GM12864 (cell line): ENCODE data around the gene STK39.
A peak's percentile ranks its signal among the peaks of the same experiment; 100 is the strongest.

Source experiments
- DNase-seq: peaks from one replicate; pipeline ENCODE4 v3.0.0-alpha.2; 2011; ENCODE audit warnings: low read depth
- H3K4me3 ChIP-seq: 2 replicates; pipeline ENCODE4 v1.5.1; 2011; ENCODE audit warnings: mild to moderate bottlenecking, low read depth, low read length, control low read depth
- TF ChIP-seq, protein P1 (sequence below): IDR thresholded peaks from 2 replicates; pipeline ENCODE4 v1.5.1; 2011; ENCODE audit warnings: low read depth, mild to moderate bottlenecking, moderate library complexity, low read length, control low read depth, inconsistent platforms; ENCODE audit errors: missing control alignments

Gene STK39

GRCh38 chr2:168201584-168202116, 45.7 kb downstream of the STK39 start:
- DNase-seq, result no peak
- no peak overlapping the region for H3K4me3 ChIP-seq
- TF ChIP-seq, protein P1, sequence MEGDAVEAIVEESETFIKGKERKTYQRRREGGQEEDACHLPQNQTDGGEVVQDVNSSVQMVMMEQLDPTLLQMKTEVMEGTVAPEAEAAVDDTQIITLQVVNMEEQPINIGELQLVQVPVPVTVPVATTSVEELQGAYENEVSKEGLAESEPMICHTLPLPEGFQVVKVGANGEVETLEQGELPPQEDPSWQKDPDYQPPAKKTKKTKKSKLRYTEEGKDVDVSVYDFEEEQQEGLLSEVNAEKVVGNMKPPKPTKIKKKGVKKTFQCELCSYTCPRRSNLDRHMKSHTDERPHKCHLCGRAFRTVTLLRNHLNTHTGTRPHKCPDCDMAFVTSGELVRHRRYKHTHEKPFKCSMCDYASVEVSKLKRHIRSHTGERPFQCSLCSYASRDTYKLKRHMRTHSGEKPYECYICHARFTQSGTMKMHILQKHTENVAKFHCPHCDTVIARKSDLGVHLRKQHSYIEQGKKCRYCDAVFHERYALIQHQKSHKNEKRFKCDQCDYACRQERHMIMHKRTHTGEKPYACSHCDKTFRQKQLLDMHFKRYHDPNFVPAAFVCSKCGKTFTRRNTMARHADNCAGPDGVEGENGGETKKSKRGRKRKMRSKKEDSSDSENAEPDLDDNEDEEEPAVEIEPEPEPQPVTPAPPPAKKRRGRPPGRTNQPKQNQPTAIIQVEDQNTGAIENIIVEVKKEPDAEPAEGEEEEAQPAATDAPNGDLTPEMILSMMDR, result no peak

GRCh38 chr2:168200930-168201583, 46.3 kb downstream of the STK39 start:
- H3K4me3 ChIP-seq, result no peak overlapping the region
- TF ChIP-seq, protein P1, result no peak
- no peak for DNase-seq

- no peak for DNase-seq
- no peak overlapping the region for H3K4me3 ChIP-seq
- TF ChIP-seq, protein P1, result no peak
Measured at GRCh38 chr2:168198476-168199207, 48.8 kb downstream of the STK39 start.

DNA sequence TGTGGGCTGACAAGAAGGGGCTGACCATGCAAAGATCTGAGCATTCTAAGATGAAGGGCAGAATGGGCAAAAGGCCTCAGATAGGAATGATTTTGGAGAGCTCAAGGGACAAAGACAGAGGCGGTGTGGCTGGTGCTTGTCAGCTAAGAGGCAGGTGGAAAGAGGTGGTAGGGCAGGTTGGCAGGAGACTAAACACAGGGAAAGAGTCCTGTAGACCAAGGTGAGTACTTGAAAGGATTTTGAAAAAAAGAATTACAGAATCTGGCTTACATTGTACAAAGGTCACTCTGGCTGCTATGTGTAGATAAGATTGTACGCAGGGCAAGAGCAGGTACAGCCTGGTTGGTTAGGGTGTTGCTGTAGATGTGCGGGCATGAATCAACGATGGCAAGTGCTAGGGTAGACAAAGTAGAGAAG, 50.6 kb downstream of the STK39 start:
- TF ChIP-seq, protein P1, result no peak
- H3K4me3 ChIP-seq, result no peak overlapping the region
- no peak for DNase-seq

DNA sequence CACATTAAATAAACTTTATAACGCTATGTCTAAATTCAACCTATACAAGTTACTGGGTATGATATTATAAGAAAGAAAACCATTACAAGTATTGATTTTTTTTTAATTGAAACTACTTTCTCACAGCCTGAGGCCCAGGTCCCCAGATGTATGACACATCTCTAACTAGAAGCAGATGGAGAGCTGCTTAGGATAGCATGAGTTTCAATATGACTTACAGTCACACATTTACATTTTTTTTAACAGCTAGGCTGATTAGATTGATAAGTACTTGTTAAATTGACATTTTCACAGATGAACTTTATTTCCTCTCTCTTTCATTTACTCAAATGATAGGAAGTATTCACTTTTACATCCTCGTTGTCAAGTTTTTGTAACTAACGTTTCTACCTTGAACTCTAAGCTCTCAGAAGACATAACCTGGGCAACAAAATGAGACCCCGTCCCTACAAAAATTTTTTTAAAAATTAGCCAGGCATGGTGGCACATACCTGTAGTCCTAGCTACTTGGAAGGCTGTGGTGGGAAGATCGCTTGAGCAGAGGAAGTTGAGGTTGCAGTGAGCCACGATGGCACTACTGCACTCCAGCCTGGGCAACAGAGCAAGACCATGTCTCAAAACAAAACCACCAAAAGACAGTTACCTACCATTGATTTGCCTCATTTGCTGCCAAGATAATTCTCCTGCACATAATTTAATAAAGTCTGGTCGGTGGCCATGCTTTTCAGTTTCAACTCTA, 52.4 kb downstream of the STK39 start:
- DNase-seq, result peak; percentile 16
- no peak overlapping the region for H3K4me3 ChIP-seq
- TF ChIP-seq, protein P1, result no peak

GRCh38 chr2:168192839-168193616, 54.4 kb downstream of the STK39 start:
- TF ChIP-seq, protein P1, result no peak
- no peak for DNase-seq
- H3K4me3 ChIP-seq, result no peak overlapping the region
